DMS153 (cell line): ENCODE measurements around the gene MASTL.
A peak's percentile ranks its signal among the peaks of the same experiment; 100 is the strongest.
"Not testable (repeated sequence)": the region's sequence is repeated elsewhere in the genome, so short reads cannot be mapped to it uniquely, and the experiment has no call there.

Experiments
- DNase-seq: peaks from one replicate; lab custom pipeline; 2025; lab: John Stamatoyannopoulos, UW

Gene MASTL

DNA sequence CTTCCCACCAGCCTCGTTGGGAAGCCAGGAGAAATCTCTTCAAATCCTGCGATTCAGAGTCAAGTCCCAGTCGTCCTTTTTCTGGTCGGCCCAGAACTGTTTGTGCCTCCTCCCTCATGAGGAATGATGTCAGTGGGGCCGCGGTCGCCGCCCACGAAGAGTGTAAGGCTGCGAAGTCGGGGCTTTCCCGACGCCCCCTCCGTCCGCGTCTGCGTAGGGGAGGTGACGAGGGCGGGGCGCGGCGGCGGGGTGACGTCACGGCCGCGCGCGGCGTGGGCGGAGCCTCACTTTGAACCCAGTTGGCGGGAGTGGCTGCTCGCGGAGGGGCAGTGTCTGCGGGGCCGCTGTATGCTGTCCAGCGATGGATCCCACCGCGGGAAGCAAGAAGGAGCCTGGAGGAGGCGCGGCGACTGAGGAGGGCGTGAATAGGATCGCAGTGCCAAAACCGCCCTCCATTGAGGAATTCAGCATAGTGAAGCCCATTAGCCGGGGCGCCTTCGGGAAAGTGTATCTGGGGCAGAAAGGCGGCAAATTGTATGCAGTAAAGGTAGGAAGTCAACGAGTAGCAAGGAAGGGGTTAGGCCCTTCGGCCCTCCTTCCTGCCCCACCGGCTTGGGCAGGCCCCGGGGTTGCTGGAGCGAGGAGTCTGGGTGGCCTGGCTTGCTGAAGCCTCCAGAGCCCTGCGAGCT lies at the start of gene MASTL:
TSS of gene MASTL (plus strand) at position 287 of the 689 bp plus-strand sequence. CDS start at position 362, 75 bp downstream.
- DNase-seq: peak; percentile 42

DNA sequence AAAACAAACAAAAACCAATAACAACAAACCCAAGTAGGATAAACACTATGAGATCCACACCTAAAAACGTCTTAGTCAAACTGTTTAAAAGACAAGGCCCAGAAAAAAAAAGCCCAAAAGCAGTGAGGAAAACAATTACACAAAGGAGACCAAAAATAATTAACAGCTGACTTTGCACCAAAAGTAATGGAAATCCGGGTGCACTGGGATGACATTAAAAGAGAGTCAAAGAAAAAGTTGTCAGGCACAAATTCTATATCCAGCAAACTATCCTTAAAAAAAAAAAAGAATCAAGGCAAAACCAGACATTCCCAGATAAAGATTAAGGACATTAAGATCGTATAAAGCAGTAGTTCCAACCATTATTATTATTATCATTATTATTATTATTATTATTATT lies 47.0 kb upstream of the MASTL start:
- no peak for DNase-seq

DNA sequence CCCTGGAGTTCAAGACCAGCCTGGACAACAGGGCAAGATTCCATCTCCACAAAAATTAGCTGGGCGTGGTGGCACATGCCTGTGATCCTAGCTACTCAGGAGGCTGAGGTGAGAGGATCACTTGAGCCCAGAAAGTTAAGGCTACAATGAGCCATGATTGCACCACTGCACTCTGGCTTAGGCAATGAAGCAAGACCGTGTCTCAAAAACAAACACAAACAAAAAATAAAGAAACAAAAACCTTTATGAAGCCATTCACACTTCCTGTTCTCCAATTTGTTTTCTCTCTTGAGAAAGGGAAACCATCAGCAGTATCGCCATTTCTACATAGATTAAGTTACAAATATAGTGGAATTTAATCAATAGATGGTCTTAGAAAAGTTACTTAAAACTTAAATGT lies 20.8 kb upstream of the MASTL start:
- DNase-seq: no peak

DNA sequence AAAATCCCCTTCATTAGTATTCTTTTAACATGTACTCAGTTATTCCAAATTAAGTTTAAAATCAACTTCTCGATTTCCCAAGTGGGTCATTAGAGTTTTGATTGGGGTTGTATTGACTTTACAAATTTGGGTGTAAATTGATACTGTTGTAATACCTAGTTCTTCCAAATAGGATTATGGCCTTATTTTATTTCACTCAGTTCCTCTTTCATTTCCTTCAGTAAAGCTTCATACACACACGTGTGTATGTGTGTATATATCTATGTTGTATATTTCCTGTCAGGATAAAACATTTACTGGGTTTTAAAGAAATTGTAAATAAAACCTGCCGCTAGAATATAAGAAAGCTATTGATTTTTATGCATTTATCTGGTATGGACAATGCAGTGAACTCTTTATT lies 16.9 kb upstream of the MASTL start:
- DNase-seq: no peak

DNA sequence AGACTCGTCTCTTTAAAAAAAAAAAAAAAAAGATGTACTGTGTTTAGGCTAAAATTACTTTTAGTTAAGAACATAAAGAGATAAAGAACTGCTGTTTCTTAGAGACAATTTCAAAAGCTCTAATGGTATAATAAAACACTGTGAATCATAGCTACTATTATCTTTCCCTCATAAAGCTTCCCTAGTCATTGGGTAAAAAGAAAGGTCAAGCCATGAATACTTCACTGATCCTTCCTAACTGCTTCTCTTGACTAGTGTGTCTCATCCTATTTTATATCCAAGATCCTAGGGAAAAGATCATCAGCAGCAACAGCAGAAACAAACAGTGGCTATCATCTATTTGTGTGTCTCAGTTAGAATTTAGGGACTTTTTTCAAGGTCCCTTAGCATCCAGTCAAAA lies 11.5 kb upstream of the MASTL start:
- DNase-seq: no peak

DNA sequence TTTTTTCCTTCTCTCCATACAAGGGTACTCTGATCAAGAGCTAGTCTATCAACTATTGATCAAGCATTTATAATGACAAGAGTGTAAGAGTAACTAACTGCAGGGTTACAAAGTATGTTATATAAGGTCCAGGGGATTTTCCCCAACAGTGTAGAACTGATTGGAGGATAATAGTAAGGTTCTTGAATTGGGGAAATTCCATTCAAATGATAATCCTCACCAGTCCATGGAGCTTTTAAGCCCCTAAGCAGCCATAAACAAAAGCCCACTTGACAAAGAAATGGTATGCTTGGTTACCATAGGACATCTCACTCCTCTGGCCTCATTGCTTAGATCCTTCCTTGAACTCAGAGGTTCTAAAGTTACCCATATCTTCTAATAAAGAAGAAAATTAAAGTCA lies 9.2 kb upstream of the MASTL start:
- DNase-seq: no peak

DNA sequence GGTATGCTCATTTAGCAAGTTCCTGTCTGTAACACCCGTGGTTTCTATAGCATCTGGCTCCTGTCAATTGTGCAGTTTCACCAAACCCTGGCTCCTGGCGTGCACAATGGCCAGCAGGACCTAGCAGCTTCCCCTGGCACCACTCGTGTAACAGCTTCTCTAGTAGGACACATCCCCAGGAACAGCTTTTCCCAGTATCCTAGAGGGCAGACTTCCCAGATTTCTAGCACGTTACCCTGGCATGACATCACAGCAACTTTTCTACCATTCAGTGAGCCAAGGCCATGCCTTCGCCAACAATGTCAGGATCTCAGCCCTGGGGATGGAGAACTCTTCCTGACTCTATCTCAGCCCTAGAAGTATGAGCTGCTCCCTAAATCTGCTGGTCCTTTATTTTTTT lies 7.5 kb upstream of the MASTL start:
- no peak for DNase-seq

DNA sequence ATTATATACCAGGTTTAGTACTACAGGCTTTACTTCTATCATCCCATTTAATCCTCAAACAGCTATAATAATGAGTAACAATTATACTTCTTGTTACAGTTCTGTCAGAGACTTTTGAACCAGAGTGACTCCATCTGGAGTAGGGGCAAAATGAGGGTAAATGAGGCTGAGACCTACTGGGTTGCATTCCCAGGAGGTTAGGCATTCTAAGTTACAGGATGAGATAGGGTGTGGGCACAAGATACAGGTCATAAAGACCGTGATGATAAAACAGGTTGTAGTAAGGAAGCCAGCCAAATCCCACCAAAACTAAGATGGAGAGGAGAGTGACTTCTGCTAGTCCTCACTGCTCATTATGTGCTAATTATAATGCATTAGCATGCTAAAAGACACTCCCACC lies 4.9 kb upstream of the MASTL start:
- no peak for DNase-seq

DNA sequence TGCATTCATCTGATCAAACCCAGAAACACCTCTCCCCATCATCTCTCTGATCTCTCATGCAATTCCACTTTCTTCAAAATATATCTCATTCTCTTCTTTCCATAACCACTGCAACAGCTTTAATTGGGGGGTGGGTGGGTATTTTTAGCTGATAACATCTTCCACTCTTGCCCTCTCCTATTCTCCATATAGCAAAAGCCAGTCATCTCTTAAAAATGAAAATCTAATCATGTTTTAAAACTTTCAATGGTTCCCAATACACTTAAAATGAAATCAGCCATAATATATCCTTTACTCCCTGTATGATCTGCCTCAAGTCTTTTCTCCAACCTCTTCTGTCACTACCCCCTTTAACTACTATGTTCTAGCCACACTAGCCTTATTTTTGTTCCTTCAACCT lies 2.5 kb upstream of the MASTL start:
- no peak for DNase-seq

DNA sequence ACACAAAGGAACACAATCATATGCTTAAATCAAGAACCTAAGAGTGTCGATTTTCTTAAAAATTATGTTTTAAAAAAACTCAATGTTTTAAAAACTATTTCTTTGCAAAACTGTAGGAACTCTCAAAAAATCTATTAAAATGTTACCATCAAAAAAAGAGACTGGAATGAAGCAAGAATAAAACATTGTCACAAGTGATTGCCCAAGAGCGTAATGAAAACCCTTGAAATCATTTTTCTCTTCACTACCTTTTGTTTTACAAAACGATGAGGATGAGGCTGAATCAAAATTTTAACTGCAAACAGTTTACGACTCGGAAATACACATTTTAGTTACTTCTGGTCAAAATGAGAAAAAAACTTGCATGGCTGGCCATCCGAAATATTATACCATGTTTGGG lies 1.8 kb upstream of the MASTL start:
- no peak for DNase-seq

DNA sequence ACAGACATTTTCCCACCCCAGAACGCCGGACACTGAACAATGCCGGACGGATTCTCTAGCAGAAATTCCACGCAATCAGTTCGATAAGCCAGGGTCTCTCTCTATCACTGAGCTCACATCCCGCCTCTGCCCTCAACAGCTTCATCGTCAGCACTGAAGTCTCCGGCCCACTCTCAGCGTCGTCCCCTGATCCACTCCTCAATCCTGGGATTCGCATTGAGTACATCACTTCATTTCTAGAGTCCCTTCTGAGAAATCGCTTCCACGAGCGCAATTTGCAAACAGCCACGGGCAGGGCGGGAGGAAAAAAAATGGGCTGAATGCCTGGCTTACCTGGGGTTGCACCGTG lies 1.3 kb upstream of the MASTL start:
- DNase-seq: no peak

DNA sequence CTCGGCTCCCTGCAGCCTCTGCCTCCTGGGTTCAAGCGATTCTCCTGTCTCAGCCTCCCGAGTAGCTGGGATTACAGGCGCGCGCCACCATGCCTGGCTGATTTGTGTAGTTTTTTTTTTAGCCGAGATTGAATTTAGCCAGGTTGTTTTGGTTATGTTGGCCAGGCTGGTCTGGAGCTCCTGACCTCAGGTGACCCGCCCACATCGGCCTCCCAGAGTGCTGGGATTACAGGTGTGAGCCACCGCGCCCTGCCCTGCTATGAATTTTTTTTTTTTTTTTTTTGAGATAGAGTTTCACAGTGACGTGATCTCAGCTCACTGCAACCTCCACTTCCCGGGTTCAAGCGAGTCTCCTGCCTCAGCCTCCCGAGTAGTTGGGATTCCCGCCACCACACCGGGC lies 1.4 kb downstream of the MASTL start:
- DNase-seq: not testable (repeated sequence)

DNA sequence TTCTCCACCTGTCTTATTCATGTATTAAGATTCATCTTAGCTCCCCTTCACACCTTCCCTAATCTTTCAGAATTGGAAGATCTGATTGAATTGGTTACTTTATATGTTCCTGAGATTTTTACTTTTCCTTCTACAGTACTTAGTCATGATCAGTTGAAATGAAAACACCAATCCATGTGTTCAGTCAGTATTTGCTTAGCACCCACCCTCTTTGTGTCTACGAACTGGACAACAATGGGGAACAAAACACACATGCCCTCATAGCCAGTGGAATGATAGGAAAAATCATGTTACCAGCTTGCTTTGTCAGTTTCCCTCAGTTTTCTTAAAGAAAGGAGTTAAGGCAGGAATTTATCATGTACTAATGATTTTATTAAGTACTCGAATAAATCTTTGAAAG lies 2.0 kb downstream of the MASTL start:
- no peak for DNase-seq

DNA sequence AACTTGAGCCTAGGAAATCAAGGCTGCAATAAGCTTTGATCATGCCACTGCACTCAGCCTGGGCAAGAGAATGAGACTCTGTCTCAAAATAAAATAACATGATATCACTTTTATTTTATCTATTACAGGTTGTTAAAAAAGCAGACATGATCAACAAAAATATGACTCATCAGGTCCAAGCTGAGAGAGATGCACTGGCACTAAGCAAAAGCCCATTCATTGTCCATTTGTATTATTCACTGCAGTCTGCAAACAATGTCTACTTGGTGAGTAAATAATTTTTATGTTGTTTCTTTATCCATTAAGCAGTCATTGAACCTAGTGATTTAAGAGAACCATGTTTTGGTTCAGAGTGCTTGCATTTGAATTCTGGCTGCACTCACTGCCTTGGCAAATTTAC lies 3.3 kb downstream of the MASTL start:
- peak; percentile 65 for DNase-seq

DNA sequence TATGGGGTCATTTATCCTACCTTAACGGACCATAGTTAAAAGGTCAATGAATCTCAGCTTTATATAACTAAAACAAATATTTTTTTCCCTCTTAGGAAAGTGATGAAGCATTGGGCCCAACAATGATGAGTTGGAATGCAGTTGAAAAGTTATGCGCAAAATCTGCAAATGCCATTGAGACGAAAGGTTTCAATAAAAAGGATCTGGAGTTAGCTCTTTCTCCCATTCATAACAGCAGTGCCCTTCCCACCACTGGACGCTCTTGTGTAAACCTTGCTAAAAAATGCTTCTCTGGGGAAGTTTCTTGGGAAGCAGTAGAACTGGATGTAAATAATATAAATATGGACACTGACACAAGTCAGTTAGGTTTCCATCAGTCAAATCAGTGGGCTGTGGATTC lies 14.7 kb downstream of the MASTL start:
- no peak for DNase-seq

DNA sequence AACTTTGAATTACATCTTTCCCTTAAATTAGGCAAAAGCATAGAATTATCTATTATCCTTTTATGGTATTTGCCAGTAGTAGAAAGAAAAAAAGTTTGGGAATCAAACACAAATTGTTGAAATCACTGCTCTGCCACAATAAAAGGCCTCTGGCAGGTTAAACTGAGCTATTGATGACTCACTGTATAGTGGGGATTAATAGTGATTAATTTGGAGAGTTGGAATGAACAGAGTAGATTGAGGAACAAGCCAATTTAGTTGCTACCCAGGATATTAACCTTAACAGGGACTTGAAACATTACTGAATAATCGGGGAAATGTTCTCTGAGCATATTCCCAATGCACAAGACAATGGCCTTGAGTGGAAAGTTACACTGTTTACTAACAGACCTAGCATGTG lies 33.1 kb downstream of the MASTL start:
- DNase-seq: no peak

DNA sequence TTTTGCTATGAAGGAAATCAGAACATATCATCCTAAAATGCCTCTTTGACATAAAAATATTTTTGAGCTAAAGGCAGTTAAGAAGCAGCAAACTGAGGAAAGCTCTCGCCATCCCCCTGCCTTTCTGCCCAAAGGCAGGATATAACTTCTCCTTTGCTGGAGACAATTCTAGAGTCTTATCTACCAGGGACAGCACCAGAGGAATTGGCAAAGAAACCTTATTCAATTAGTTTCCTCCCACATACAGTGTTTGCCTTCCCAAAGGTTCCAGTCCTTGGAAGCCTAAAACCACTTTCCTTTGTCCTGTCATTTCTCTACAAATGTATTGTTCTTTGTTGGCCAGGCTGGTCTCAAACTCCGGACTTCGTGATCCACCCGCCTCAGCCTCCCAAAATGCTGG lies 33.7 kb downstream of the MASTL start:
- DNase-seq: no peak

DNA sequence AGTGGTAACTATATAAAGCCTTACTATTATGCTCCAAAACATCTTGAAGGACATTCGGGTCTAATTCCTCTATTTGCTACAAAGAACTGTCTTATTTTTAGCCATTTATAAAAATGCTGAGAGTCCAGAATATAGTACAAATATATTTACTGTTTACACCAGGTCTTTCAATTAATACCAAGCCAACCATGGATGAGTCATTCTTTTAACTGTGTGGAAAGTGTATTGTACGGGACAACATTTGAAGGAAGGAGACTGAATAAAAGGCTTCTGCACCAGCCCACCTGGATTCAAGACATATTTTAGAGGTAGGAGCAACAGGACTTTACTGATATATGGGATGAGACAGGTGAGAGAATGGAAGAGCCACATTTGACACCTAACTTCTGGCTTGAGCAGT lies 35.4 kb downstream of the MASTL start:
- DNase-seq: no peak

DNA sequence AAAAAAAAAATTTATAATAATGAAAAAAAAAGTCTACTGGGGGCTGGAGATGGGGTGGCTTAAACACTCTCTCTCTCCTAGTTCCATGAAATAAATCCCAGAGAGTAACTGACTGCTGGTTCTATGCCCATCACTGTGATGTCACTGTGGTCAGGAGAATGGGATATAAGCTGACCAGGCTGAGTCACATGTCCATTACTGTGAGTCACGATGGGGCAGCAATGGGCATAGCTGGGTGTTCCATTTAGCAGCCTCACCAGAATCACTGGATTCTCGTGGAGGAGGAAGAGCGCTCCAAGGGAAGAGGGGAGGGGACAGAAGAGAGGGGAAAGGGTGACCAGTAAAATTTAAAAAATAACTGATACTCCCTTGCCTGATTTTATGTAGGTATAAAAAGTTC lies 37.1 kb downstream of the MASTL start:
- no peak for DNase-seq

DNA sequence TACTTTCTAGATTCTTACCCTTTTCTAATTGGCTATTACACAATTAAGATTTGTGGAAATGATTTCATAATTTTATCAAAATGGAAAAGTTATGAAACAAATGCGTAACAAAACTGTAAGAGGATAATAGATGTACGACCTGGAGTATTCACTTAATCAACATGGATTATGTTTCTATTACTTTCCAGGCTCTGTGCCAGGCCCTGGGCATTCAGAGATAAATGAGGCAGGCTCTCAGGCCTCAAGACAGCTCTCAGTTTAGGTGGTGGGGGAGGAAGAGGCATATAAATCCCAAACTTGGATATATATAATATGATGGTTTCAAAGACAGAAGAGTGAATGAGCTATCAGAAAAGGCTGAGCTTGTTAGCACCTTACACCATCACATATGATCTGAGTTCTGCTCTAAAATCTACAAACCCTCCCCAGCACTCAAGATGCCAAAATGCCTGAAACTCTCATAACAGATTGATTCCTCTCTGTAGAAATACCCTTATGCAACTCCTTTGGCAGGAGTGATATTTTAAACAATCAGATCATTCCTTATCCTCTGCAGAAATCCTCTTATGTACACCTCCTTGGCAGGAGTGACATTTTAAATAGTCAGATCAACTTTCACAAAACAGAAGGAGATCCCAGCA lies 42.9 kb downstream of the MASTL start:
- no peak for DNase-seq

DNA sequence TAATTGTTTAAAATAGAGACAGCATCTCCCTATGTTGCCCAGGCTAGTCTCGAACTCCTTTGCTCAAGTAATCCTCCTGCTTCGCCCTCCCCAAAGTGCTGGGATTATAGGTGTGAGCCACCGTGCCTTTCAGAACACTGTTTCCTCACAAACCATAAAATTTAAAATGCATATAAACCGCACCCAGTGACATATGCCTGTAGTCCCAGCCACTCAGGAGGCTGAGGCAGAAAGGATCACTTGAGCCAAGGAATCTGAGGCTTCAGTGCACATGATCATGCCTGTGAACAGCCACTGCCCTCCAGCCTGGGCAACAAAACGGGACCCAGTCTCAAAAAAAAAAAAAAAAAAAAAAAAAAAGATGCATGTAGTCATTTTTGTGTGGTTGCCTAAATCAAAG lies 48.7 kb downstream of the MASTL start:
- DNase-seq: no peak

DNA sequence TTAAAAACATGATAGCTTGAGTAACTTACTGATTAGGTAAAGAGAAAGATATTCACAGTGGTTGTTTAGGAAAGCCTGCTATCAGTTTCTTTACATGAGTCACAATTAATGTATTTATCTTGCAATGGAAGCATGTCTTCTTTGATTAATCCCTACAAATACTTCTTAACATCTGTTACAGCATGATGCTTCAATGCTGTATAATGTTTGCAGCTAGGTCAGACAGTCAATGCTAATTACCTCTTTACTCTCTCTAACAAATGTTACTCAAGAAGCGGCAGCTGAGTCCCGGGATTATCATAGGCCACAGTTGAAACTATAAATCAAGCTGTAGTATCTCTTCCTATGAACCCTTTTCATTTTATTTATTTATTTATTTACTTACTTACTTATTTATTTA lies 52.2 kb downstream of the MASTL start:
- DNase-seq: no peak

DNA sequence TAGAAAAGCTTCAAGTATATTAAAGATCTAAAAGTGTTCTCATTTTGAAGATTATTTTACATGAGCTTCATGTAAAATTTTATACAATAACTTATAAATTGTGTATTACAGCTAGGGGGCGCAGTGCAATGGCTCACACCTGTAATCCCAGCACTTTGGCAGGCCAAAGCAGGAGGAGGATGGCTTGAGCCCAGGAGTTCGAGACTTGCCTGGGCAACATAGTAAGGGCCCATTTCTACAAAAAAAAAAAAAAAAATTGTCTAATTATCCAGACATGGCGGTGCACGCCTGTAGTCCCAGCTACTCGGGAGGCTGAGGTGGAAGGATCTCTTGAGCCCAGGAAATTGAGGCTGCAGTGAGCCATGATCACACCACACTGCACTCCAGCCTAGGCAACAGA lies 68.8 kb downstream of the MASTL start:
- no peak for DNase-seq

DNA sequence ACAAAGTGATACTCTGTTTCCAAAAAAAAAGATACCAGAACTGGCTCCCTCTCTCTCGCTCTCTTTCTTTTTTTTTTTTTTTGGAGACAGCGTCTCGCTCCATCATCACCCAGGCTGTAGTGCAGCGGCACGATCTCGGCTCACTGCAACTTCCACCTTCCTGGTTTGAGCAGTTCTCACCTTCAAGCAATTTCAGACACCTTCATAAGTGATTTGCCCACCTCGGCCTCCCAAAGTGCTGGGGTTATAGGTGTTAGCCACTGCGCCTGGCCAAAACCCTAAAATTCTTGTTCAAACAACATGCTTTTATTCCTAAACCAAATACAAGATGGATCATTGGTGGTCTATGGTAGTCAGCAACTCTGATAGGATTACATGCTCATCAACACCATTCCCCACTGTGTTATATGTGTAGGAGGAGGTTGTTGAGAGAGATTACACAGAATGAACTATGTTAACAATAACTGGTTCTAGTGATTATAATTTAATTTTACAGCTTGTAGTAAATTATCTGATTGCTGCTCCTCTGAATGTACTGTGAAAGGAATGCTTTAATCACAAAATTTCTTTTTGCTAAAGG lies 69.9 kb downstream of the MASTL start:
- DNase-seq: no peak
